Loucy (cell line): ENCODE measurements around the gene TMEM117.

Source experiments
- H2AFZ ChIP-seq: fragments of 200-600 bp; sonication (generic); 2 replicates; pipeline ENCODE4 v1.6.0; 2016; ENCODE audit warnings: antibody characterized with exemption, mild to moderate bottlenecking, low read length, moderate library complexity
- H3F3A ChIP-seq: fragments of 200-600 bp; 2 replicates; pipeline ENCODE4 v1.6.0; 2016; ENCODE audit warnings: antibody characterized with exemption, low read depth, mild to moderate bottlenecking
- H3K27me3 ChIP-seq: fragments of 200-600 bp; sonication (generic); 2 replicates; pipeline ENCODE4 v1.6.1; 2014; ENCODE audit warnings: low read length, mild to moderate bottlenecking; ENCODE audit not compliant: insufficient read depth, poor library complexity, severe bottlenecking
- H3K36me3 ChIP-seq: fragments of 200-600 bp; sonication (generic); 2 replicates; pipeline ENCODE4 v1.6.1; 2016; ENCODE audit warnings: low read length; ENCODE audit not compliant: insufficient read depth
- H3K4me1 ChIP-seq: fragments of 200-600 bp; sonication (generic); 2 replicates; pipeline ENCODE4 v1.5.1; 2014; ENCODE audit warnings: low read length, mild to moderate bottlenecking; ENCODE audit not compliant: insufficient read depth, poor library complexity, severe bottlenecking
- H3K4me2 ChIP-seq: fragments of 200-600 bp; sonication (generic); 2 replicates; pipeline ENCODE4 v1.6.0; 2014; ENCODE audit warnings: antibody characterized with exemption, low read length, low read depth, mild to moderate bottlenecking; ENCODE audit not compliant: poor library complexity, severe bottlenecking
- H3K4me3 ChIP-seq: fragments of 200-600 bp; sonication (generic); 2 replicates; pipeline ENCODE4 v1.5.1; 2014; ENCODE audit warnings: low read length, mild to moderate bottlenecking, mixed read lengths; ENCODE audit not compliant: poor library complexity, severe bottlenecking
- H3K79me2 ChIP-seq: fragments of 200-600 bp; sonication (generic); 2 replicates; pipeline ENCODE4 v1.6.1; 2014; ENCODE audit warnings: low read length; ENCODE audit not compliant: insufficient read depth
- H3K9ac ChIP-seq: fragments of 200-600 bp; sonication (generic); 2 replicates; pipeline ENCODE4 v1.6.0; 2014; ENCODE audit warnings: mild to moderate bottlenecking, low read depth, low read length, moderate library complexity; ENCODE audit not compliant: poor library complexity, severe bottlenecking
- H3K9me2 ChIP-seq: fragments of 200-600 bp; sonication (generic); replicated peaks from 2 replicates; pipeline ENCODE4 v1.6.1; 2016; ENCODE audit warnings: low read depth, low read length, mixed read lengths
- H3K9me3 ChIP-seq: fragments of 200-600 bp; sonication (generic); 2 replicates; pipeline ENCODE4 v1.6.1; 2014; ENCODE audit warnings: mild to moderate bottlenecking, antibody characterized with exemption, low read length, low read depth; ENCODE audit not compliant: insufficient read depth
- H4K20me1 ChIP-seq: fragments of 200-600 bp; sonication (generic); 2 replicates; pipeline ENCODE4 v1.6.0; 2014; ENCODE audit warnings: antibody characterized with exemption, low read length, mild to moderate bottlenecking; ENCODE audit not compliant: insufficient read depth, poor library complexity, severe bottlenecking
- CTCF ChIP-seq: fragments of 200-600 bp; sonication (generic); conservative IDR thresholded peaks from 2 replicates; pipeline ENCODE4 v1.5.1; 2014; ENCODE audit warnings: mild to moderate bottlenecking, antibody characterized with exemption, low read length
- EZH2phosphoT487 ChIP-seq: fragments of 200-600 bp; IDR thresholded peaks from 2 replicates; pipeline ENCODE4 v1.6.1; 2018; ENCODE audit warnings: antibody characterized with exemption, mild to moderate bottlenecking, moderate library complexity, borderline replicate concordance

Gene TMEM117

GRCh38 chr12:43884683-43885410 is 49.0 kb downstream of the TMEM117 start:
- Histone ChIP-seq H3F3A (no peaks in the 10 kb centered on the region), H3K9me3 (no peaks in the 10 kb centered on the region), H4K20me1 (no peaks in the 10 kb centered on the region), H3K4me1 (peaks cover 3% of the 10 kb centered on the region), H3K9me2 (no peaks in the 10 kb centered on the region), H3K27me3 (no peaks in the 10 kb centered on the region), H2AFZ (no peak overlapping the region), H3K79me2 (no peaks in the 10 kb centered on the region), H3K4me3 (no peak overlapping the region), H3K36me3 (no peaks in the 10 kb centered on the region), H3K4me2 (no peak overlapping the region), H3K9ac (no peak overlapping the region)
- TF ChIP-seq EZH2phosphoT487: no peak
- no peak for TF ChIP-seq CTCF

- no peak overlapping the region for H2AFZ ChIP-seq
- no peaks in the 10 kb centered on the region for H4K20me1 ChIP-seq
- H3K9me3 ChIP-seq: no peaks in the 10 kb centered on the region
- TF ChIP-seq CTCF: no peak
- TF ChIP-seq EZH2phosphoT487: no peak
- no peaks in the 10 kb centered on the region for H3F3A ChIP-seq
- no peaks in the 10 kb centered on the region for H3K9me2 ChIP-seq
- H3K36me3 ChIP-seq: no peaks in the 10 kb centered on the region
- H3K4me1 ChIP-seq: no peaks in the 10 kb centered on the region
- no peak overlapping the region for H3K4me3 ChIP-seq
- no peaks in the 10 kb centered on the region for H3K27me3 ChIP-seq
- no peaks in the 10 kb centered on the region for H3K79me2 ChIP-seq
- no peak overlapping the region for H3K9ac ChIP-seq
- no peak overlapping the region for H3K4me2 ChIP-seq
Observed at GRCh38 chr12:43887397-43887796, 51.5 kb downstream of the TMEM117 start.

- Histone ChIP-seq H3K9me2 (no peaks in the 10 kb centered on the region), H3K27me3 (no peaks in the 10 kb centered on the region), H4K20me1 (no peaks in the 10 kb centered on the region), H3K4me1 (no peaks in the 10 kb centered on the region), H2AFZ (no peak overlapping the region), H3K4me2 (no peak overlapping the region), H3K36me3 (no peaks in the 10 kb centered on the region), H3K9ac (no peak overlapping the region), H3K9me3 (no peaks in the 10 kb centered on the region), H3F3A (no peaks in the 10 kb centered on the region), H3K4me3 (no peak overlapping the region), H3K79me2 (no peaks in the 10 kb centered on the region)
- TF ChIP-seq CTCF: no peak
- no peak for TF ChIP-seq EZH2phosphoT487
Observed at GRCh38 chr12:43891856-43892574, 56.1 kb downstream of the TMEM117 start.
